Ovary (tissue), 3 donors: Measurements from ENCODE around the gene FOCAD.

ENCODE experiments used
- CTCF ChIP-seq, 3 donors: fragments of 450-650 bp in 2 of 3; fragments of 200-600 bp in 1 of 3; IDR thresholded peaks; one replicate each; pipeline versions ENCODE4 v1.5.1 to v1.8.0; 2016 to 2022; ENCODE audit warnings: antibody characterized with exemption in 3 of 3, mild to moderate bottlenecking in 1 of 3
- POLR2A ChIP-seq: fragments of 450-650 bp; IDR thresholded peaks from one replicate; pipeline ENCODE4 v1.6.1; 2017; ENCODE audit warnings: antibody characterized with exemption, mild to moderate bottlenecking, moderate library complexity
- donor health status: DM: no; HTN: no; CAD: no.

- TF ChIP-seq CTCF (IDR thresholded peaks at IDR 0.05): no peak
- TF ChIP-seq POLR2A: no peak
These were observed 127.8 kb downstream of the FOCAD start for GRCh38 chr9:20811872-20812271.
